Cardiac muscle cell (in vitro differentiated cells and primary cell): ENCODE data around the gene GIPC3. TPM values are rescaled to one million over a fixed set of nuclear protein-coding genes. Genes with fewer than 3 reads are reported as not detected.
"Not testable (repeated sequence)": the region's sequence is repeated elsewhere in the genome, so short reads cannot be mapped to it uniquely, and the experiment has no call there.

Source experiments
- DNase-seq, 2 donors: peaks; one replicate each; pipeline versions ENCODE4 v3.0.0 to v3.0.0-alpha.2; 2010 to 2017; ENCODE audit warnings: low read depth in 1 of 2, low spot score in 1 of 2
- H3K27ac ChIP-seq: fragments of 200-600 bp; sonication (generic); 2 replicates; pipeline ENCODE4 v1.5.1; 2016
- H3K27me3 ChIP-seq: fragments of 200-600 bp; sonication (generic); 2 replicates; pipeline ENCODE4 v1.6.0; 2016; ENCODE audit warnings: control low read depth
- H3K36me3 ChIP-seq: fragments of 200-600 bp; sonication (generic); 2 replicates; pipeline ENCODE4 v1.5.1; 2016; ENCODE audit warnings: control low read depth
- H3K4me1 ChIP-seq: fragments of 200-600 bp; sonication (generic); 2 replicates; pipeline ENCODE4 v1.8.1; 2017; ENCODE audit warnings: low read depth, mild to moderate bottlenecking, mixed run types
- H3K4me3 ChIP-seq: fragments of 200-600 bp; sonication (generic); 2 replicates; pipeline ENCODE4 v1.5.1; 2016; ENCODE audit warnings: mild to moderate bottlenecking
- H3K9me3 ChIP-seq: fragments of 200-600 bp; sonication (generic); 2 replicates; pipeline ENCODE4 v1.5.1; 2017; ENCODE audit warnings: low read depth, mild to moderate bottlenecking, control low read depth
- polyA plus RNA-seq: library from polyadenylated mRNA; unstranded; fragments of >200 nt; fragmentation: Nextera tagmentation; extraction: Ambion mirVana; gene quantifications from 2 replicates; pipeline ENCODE4 v1.2.1, GENCODE V29; 2016
- total RNA-seq: library from RNA; depleted of rRNA; stranded (reverse); fragments of >200 nt; gene quantifications from 2 replicates; pipeline ENCODE4 v1.2.3, GENCODE V29; 2016
- TF ChIP-seq, protein P1 (sequence below): IDR thresholded peaks from 2 replicates; pipeline ENCODE4 v1.5.1; 2012; ENCODE audit warnings: low read depth, mild to moderate bottlenecking, low read length

GIPC3 gene
- total and polyA plus RNA-seq, 2 experiments from 2014 or later = 0.13 to 0.54 TPM

DNA sequence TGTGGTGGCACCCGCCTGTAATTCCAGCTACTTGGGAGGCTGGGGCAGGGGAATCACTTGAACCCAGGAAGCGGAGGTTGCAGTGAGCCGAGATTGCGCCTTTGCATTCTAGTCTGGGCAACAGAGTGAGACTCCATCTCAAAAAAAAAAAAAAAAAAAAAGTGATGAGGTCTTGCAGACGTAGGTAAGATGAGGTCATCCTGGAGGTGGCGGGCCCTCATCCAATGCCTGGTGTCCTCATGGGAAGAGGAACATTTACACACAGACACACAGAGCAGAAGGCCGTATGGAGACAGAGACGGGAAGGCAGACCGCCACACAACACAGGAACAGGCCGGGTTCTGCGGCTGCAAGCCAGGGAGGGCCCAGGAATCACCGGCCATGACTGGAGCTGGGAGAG, 36.9 kb downstream of the GIPC3 start:
- Histone ChIP-seq H3K9me3 (no peaks in the 10 kb centered on the region), H3K27ac (no peak overlapping the region), H3K4me1 (peaks cover 7% of the 10 kb centered on the region), H3K36me3 (no peaks in the 10 kb centered on the region), H3K27me3 (no peaks in the 10 kb centered on the region), H3K4me3 (no peak overlapping the region)
- TF ChIP-seq, protein P1, sequence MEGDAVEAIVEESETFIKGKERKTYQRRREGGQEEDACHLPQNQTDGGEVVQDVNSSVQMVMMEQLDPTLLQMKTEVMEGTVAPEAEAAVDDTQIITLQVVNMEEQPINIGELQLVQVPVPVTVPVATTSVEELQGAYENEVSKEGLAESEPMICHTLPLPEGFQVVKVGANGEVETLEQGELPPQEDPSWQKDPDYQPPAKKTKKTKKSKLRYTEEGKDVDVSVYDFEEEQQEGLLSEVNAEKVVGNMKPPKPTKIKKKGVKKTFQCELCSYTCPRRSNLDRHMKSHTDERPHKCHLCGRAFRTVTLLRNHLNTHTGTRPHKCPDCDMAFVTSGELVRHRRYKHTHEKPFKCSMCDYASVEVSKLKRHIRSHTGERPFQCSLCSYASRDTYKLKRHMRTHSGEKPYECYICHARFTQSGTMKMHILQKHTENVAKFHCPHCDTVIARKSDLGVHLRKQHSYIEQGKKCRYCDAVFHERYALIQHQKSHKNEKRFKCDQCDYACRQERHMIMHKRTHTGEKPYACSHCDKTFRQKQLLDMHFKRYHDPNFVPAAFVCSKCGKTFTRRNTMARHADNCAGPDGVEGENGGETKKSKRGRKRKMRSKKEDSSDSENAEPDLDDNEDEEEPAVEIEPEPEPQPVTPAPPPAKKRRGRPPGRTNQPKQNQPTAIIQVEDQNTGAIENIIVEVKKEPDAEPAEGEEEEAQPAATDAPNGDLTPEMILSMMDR = no peak
- no peak for DNase-seq

- TF ChIP-seq, protein P1 = no peak
- DNase-seq = no peak
- peaks cover 7% of the 10 kb centered on the region for H3K4me1 ChIP-seq
- H3K4me3 ChIP-seq = no peak overlapping the region
- no peak overlapping the region for H3K27ac ChIP-seq
- H3K36me3 ChIP-seq = no peaks in the 10 kb centered on the region
- no peaks in the 10 kb centered on the region for H3K27me3 ChIP-seq
- H3K9me3 ChIP-seq = no peaks in the 10 kb centered on the region
Measured at GRCh38 chr19:3623716-3624115, 38.4 kb downstream of the GIPC3 start.

GRCh38 chr19:3625996-3626472, 40.8 kb downstream of the GIPC3 start:
- Histone ChIP-seq H3K36me3 (no peaks in the 10 kb centered on the region), H3K9me3 (no peaks in the 10 kb centered on the region), H3K4me3 (peak overlapping the region; percentile 90), H3K27ac (peak overlapping the region; percentile 99), H3K4me1 (peaks cover 7% of the 10 kb centered on the region), H3K27me3 (no peaks in the 10 kb centered on the region)
- TF ChIP-seq, protein P1 = no peak
- peak in 1 of 2 donors; percentile 15 for DNase-seq

- Histone ChIP-seq H3K27ac (peak within 1 kb of the TSS; percentile 99), H3K4me1 (peaks cover 7% of the 10 kb centered on the region), H3K27me3 (no peaks in the 10 kb centered on the region), H3K36me3 (no peaks in the 10 kb centered on the region), H3K4me3 (peak within 1 kb of the TSS; percentile 90), H3K9me3 (no peaks in the 10 kb centered on the region)
- TF ChIP-seq, protein P1 = no peak
- peak; percentile 99 for DNase-seq
Measured at GRCh38 chr19:3626473-3627350, 41.4 kb downstream of the GIPC3 start, which contains the start of gene CACTIN. TSS of gene CACTIN (minus strand) at chr19:3626790. CDS start at chr19:3626762, 28 bp downstream.

DNA sequence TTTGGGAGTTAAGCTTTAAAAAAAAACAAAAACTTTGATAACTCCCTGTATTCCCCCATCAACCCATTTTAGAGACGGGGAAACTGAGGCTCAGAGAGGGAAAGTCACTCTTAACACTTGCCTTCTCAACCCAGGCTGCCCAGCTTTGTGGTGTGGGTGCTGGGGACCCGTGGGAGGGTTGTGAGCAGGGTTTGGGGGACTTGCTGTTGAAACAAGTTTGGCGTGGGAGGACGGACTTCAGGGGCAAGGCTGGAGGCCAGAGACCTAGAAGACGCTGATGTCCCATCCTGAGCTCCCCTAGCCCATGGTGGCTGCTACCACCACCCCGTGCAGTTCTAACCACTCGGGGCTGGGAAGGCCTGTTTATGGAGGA, 42.1 kb downstream of the GIPC3 start:
- TF ChIP-seq, protein P1 = no peak
- H3K36me3 ChIP-seq = no peaks in the 10 kb centered on the region
- no peak overlapping the region for H3K27ac ChIP-seq
- peaks cover 7% of the 10 kb centered on the region for H3K4me1 ChIP-seq
- DNase-seq = no peak
- no peaks in the 10 kb centered on the region for H3K9me3 ChIP-seq
- H3K27me3 ChIP-seq = no peaks in the 10 kb centered on the region
- no peak overlapping the region for H3K4me3 ChIP-seq

GRCh38 chr19:3628766-3629165, 43.5 kb downstream of the GIPC3 start:
- not testable (repeated sequence) for H3K9me3 ChIP-seq, H3K4me3 ChIP-seq, DNase-seq, H3K27me3 ChIP-seq, H3K27ac ChIP-seq, H3K36me3 ChIP-seq, H3K4me1 ChIP-seq
